Stimulated activated CD4-positive, alpha-beta T cell treated with anti-CD3 and anti-CD28 coated beads, TNF-alpha, amount 100 ng/mL, for 4 hours (primary cell): Measurements from ENCODE around the gene SH3BP5L.

Experiments
- DNase-seq, 3 experiments: peaks; one replicate each; pipeline ENCODE4 v3.0.0-alpha.2; 2020; ENCODE audit warnings: low read depth in 3 of 3

The SH3BP5L gene

GRCh38 chr1:248776991-248777390 lies 48.7 kb downstream of the SH3BP5L start:
- DNase-seq, result no peak

GRCh38 chr1:248775441-248775840 lies 50.3 kb downstream of the SH3BP5L start:
- DNase-seq, result no peak
